Ishikawa (cell line): ENCODE measurements around the gene CKLF.
A peak's percentile ranks its signal among the peaks of the same experiment; 100 is the strongest.

Source experiments
- CEBPB ChIP-seq: IDR thresholded peaks from 2 replicates; pipeline ENCODE4 v1.6.1; 2012
- CREB1 ChIP-seq: IDR thresholded peaks from 2 replicates; pipeline ENCODE4 v1.6.1; 2012; ENCODE audit warnings: low read depth
- EGR1 ChIP-seq: IDR thresholded peaks from 2 replicates; pipeline ENCODE4 v1.6.1; 2012
- EP300 ChIP-seq: IDR thresholded peaks from 2 replicates; pipeline ENCODE4 v1.6.1; 2012; ENCODE audit warnings: borderline replicate concordance
- FOXM1 ChIP-seq: IDR thresholded peaks from 2 replicates; pipeline ENCODE4 v1.6.1; 2012; ENCODE audit warnings: low read depth, borderline replicate concordance
- MAX ChIP-seq: IDR thresholded peaks from 2 replicates; pipeline ENCODE4 v1.6.1; 2012
- NFIC ChIP-seq: IDR thresholded peaks from 2 replicates; pipeline ENCODE4 v1.6.1; 2012
- RAD21 ChIP-seq: IDR thresholded peaks from 2 replicates; pipeline ENCODE4 v1.6.1; 2012; ENCODE audit warnings: low read depth
- REST ChIP-seq: IDR thresholded peaks from 2 replicates; pipeline ENCODE4 v1.6.1; 2012; ENCODE audit warnings: low read depth, mild to moderate bottlenecking
- TAF1 ChIP-seq: IDR thresholded peaks from 2 replicates; pipeline ENCODE4 v1.6.1; 2012; ENCODE audit warnings: low read depth, mild to moderate bottlenecking
- TCF12 ChIP-seq: IDR thresholded peaks from 2 replicates; pipeline ENCODE4 v1.6.1; 2012; ENCODE audit warnings: low read depth
- TEAD4 ChIP-seq: IDR thresholded peaks from 2 replicates; pipeline ENCODE4 v1.6.1; 2012
- USF1 ChIP-seq: IDR thresholded peaks from 2 replicates; pipeline ENCODE4 v1.6.1; 2012
- YY1 ChIP-seq: IDR thresholded peaks from 2 replicates; pipeline ENCODE4 v1.6.1; 2012; ENCODE audit warnings: low read depth
- ZBTB7A ChIP-seq: IDR thresholded peaks from 2 replicates; pipeline ENCODE4 v1.6.1; 2012; ENCODE audit warnings: low read depth

Gene CKLF

GRCh38 chr16:66515596-66516508, 36.5 kb upstream of the CKLF start:
- TF ChIP-seq REST (no peak), MAX (peak; percentile 90), CREB1 (no peak), RAD21 (peak; percentile 81), YY1 (peak; percentile 64; the same call in 1 of the 2 replicates), EP300 (peak; percentile 97), EGR1 (no peak), TEAD4 (peak; percentile 98), TAF1 (no peak), TCF12 (peak; percentile 96), CEBPB (peak; percentile 31; the same call in 1 of the 2 replicates), USF1 (peak; percentile 24; the same call in 1 of the 2 replicates), NFIC (peak; percentile 99), FOXM1 (peak; percentile 80; the same call in 1 of the 2 replicates), ZBTB7A (0 out of 2 replicates have a peak, but pooled peaks have one; percentile 39)

- TF ChIP-seq YY1: no peak
- TF ChIP-seq USF1: no peak
- no peak for TF ChIP-seq NFIC
- no peak for TF ChIP-seq TEAD4
- no peak for TF ChIP-seq CEBPB
- no peak for TF ChIP-seq RAD21
- no peak for TF ChIP-seq TCF12
- no peak for TF ChIP-seq EGR1
- no peak for TF ChIP-seq TAF1
- no peak for TF ChIP-seq REST
- no peak for TF ChIP-seq ZBTB7A
- TF ChIP-seq EP300: no peak
- no peak for TF ChIP-seq MAX
- no peak for TF ChIP-seq FOXM1
- no peak for TF ChIP-seq CREB1
These were observed 35.9 kb upstream of the CKLF start for GRCh38 chr16:66516509-66516807.

- TF ChIP-seq EGR1 (no peak), EP300 (peak; percentile 95), CEBPB (peak; percentile 52; the same call in 1 of the 2 replicates), TCF12 (peak; percentile 95), TEAD4 (peak; percentile 78), CREB1 (no peak), USF1 (peak; percentile 80), RAD21 (no peak), ZBTB7A (no peak), NFIC (peak; percentile 99), FOXM1 (peak; percentile 82), TAF1 (no peak), YY1 (no peak; the same call in 1 of the 2 replicates), REST (no peak; the same call in 1 of the 2 replicates), MAX (peak; percentile 92)
These were observed 35.4 kb upstream of the CKLF start for GRCh38 chr16:66516808-66517585.
